ENCODE results near the gene SLC9A7.

DNA sequence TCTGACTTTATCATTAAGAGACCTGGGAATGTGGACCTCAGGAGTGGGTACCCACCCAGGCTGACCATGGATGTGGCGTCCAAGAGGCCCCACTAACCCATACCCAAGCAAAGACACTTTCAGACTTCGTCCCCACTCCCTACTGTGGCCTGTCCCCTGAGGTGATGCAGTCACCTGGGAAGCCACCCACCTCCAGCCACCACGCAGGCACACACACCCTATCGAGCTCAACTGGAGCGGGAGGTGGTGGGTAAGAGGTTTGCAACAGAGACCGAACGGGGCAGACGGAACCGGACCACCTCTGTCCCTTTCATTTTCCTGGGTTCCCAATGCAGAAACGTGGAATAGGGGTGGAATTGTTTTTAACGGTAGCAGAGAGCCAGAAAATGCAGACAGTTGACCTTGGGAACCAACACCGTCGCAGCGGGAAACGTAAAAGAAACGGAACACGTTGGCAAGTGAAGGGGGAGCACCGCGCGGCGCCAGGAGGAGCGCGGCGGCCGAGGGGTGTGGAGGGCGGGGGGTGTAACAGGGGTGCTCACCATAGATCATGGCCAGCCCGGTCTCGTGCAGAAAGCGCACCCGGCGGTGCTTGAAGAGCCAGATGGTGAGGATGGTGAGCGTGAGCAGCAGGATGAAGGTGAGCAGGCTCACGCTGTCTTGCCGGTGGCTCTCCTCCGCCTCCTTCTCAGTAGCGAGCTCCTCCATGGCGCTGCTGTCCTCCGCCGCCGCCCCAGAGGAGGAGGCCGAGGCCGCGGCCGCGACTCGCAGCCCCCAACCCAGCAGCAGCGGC is 559 bp downstream of the SLC9A7 start:
- no peak for TF ChIP-seq MAX (IDR thresholded peaks at IDR 0.05)
- no peak for TF ChIP-seq CTCF (IDR thresholded peaks at IDR 0.05; ENCODE audit: low read depth, low read length, missing input control)
- TF ChIP-seq RAD21 (IDR thresholded peaks at IDR 0.05): no peak
- TF ChIP-seq FOXA1 (IDR thresholded peaks at IDR 0.05): no peak
- no peak for TF ChIP-seq YY1 (IDR thresholded peaks at IDR 0.05)
- no peak for TF ChIP-seq TAF1 (conservative IDR thresholded peaks at IDR 0.05)
- no peak for TF ChIP-seq ZBTB33 (IDR thresholded peaks at IDR 0.05)
- TF ChIP-seq EGR1 (IDR thresholded peaks at IDR 0.05; ENCODE audit: low read depth in 2 of 2): no peak
- TF ChIP-seq, protein P1, sequence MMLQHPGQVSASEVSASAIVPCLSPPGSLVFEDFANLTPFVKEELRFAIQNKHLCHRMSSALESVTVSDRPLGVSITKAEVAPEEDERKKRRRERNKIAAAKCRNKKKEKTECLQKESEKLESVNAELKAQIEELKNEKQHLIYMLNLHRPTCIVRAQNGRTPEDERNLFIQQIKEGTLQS (IDR thresholded peaks at IDR 0.05): no peak
- TF ChIP-seq GABPA (IDR thresholded peaks at IDR 0.05 in 1 of 2, conservative IDR thresholded peaks at IDR 0.05 in 1 of 2): no peak
- TF ChIP-seq REST (IDR thresholded peaks at IDR 0.05): no peak
- no peak for TF ChIP-seq JUND (IDR thresholded peaks at IDR 0.05)
- no peak for TF ChIP-seq SP1 (IDR thresholded peaks at IDR 0.05)
